Hepatocyte (in vitro differentiated cells): Measurements from ENCODE around the gene DSCAML1. TPM values are rescaled to one million over a fixed set of nuclear protein-coding genes. Genes with fewer than 3 reads are reported as not detected.

Source experiments
- DNase-seq: peaks from one replicate; pipeline ENCODE4 v3.0.0-alpha.2; 2016; ENCODE audit warnings: low spot score
- H2AFZ ChIP-seq: fragments of 200-600 bp; sonication (generic); 2 replicates; pipeline ENCODE4 v1.6.0; 2016; ENCODE audit warnings: antibody characterized with exemption, mild to moderate bottlenecking
- H3K27ac ChIP-seq: fragments of 200-600 bp; sonication (generic); 2 replicates; pipeline ENCODE4 v1.5.1; 2016; ENCODE audit warnings: mild to moderate bottlenecking
- H3K27me3 ChIP-seq: fragments of 200-600 bp; sonication (generic); 2 replicates; pipeline ENCODE4 v1.6.1; 2016
- H3K36me3 ChIP-seq: fragments of 200-600 bp; sonication (generic); replicated peaks from 2 replicates; pipeline ENCODE4 v1.5.1; 2016; ENCODE audit warnings: low read depth; ENCODE audit not compliant: insufficient read depth
- H3K4me1 ChIP-seq: fragments of 200-600 bp; sonication (generic); 2 replicates; pipeline ENCODE4 v1.5.1; 2016; ENCODE audit warnings: mild to moderate bottlenecking, moderate library complexity; ENCODE audit not compliant: insufficient read depth
- H3K4me2 ChIP-seq: fragments of 200-600 bp; sonication (generic); 2 replicates; pipeline ENCODE4 v1.6.0; 2016
- H3K4me3 ChIP-seq: fragments of 200-600 bp; sonication (generic); 2 replicates; pipeline ENCODE4 v1.5.1; 2016; ENCODE audit warnings: mild to moderate bottlenecking
- H3K79me2 ChIP-seq: fragments of 200-600 bp; sonication (generic); 2 replicates; pipeline ENCODE4 v1.6.0; 2017; ENCODE audit warnings: mild to moderate bottlenecking
- H3K9me2 ChIP-seq: fragments of 200-600 bp; sonication (generic); replicated peaks from 2 replicates; pipeline ENCODE4 v1.6.0; 2017; ENCODE audit warnings: mild to moderate bottlenecking; ENCODE audit not compliant: insufficient read depth
- H3K9me3 ChIP-seq: fragments of 200-600 bp; sonication (generic); 2 replicates; pipeline ENCODE4 v1.5.1; 2016; ENCODE audit warnings: low read depth, mild to moderate bottlenecking
- H4K20me1 ChIP-seq: fragments of 200-600 bp; sonication (generic); 2 replicates; pipeline ENCODE4 v1.6.0; 2016; ENCODE audit warnings: mild to moderate bottlenecking; ENCODE audit not compliant: insufficient read depth, poor library complexity, severe bottlenecking
- EZH2 ChIP-seq: fragments of 200-600 bp; sonication (generic); IDR thresholded peaks from 2 replicates; pipeline ENCODE4 v1.6.1; 2016; ENCODE audit warnings: antibody characterized with exemption, mild to moderate bottlenecking, borderline replicate concordance
- EZH2phosphoT487 ChIP-seq: fragments of 200-600 bp; sonication (generic); IDR thresholded peaks from one replicate; pipeline ENCODE4 v1.6.1; 2018; ENCODE audit warnings: antibody characterized with exemption, mild to moderate bottlenecking, low read depth, moderate library complexity; ENCODE audit not compliant: unreplicated experiment, severe bottlenecking
- WGBS: methylation state at CpG from one replicate; pipeline ENCODE4 v1.1.6; 2016; ENCODE audit warnings: low lambda C conversion rate; ENCODE audit errors: missing lambda C conversion rate; 5-methylcytosine and 5-hydroxymethylcytosine counted together
- polyA plus RNA-seq: library from polyadenylated mRNA; unstranded; fragments of >200 nt; fragmentation: Nextera tagmentation; extraction: Ambion mirVana; gene quantifications from 2 replicates; pipeline ENCODE4 v1.2.1, GENCODE V29; 2016
- total RNA-seq: library from RNA; depleted of rRNA; stranded (reverse); fragments of >200 nt; gene quantifications from 2 replicates; pipeline ENCODE4 v1.2.3, GENCODE V29; 2014
- TF ChIP-seq, protein P1 (sequence below): fragments of 200-600 bp; sonication (generic); IDR thresholded peaks from 2 replicates; pipeline ENCODE4 v1.5.1; 2016; ENCODE audit warnings: antibody characterized with exemption, mild to moderate bottlenecking; ENCODE audit not compliant: poor library complexity

DSCAML1 gene
- total and polyA plus RNA-seq, 2 experiments from 2014 or later, result 0.46 to 2.6 TPM

DNA sequence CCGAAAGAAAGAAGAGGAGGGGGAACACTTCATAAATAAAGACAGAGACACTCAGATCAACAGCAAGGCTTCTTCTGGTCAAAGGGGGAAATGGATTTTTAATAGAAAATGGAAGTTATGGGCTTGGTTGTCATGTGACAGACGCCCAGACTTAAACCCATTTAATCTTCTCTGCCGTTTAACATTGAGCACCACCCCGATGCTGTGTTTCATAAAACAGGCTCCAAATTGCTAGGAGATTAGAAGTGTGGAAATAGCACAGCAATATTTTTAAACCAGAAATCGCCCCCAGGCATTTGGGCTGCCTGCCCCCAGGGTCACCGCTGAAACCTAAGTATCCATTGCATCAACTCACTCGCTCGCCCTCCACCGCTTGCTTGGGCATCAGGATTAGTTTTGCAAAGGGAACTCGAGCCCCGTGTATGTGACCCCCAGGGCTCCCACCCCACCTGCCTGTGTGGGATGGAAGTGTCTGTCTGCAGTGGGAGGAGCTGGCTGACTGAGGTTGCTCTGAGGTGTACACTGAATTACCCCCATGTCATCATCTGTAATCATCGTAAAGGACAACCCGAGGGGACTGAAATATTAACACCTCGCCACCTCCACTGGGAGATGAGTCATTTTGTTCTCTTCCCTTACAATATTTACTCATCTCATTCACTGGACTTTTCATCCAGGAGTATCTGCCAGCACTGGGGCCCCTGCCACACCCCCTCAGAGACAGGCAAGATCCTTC, 10.7 kb downstream of the DSCAML1 start:
- Histone ChIP-seq H4K20me1 (no peaks in the 10 kb centered on the region), H3K4me3 (no peak overlapping the region), H2AFZ (no peak overlapping the region), H3K4me2 (peak overlapping the region; percentile 8), H3K79me2 (no peaks in the 10 kb centered on the region), H3K27ac (peak overlapping the region; percentile 63), H3K27me3 (peaks cover 20% of the 10 kb centered on the region), H3K9me2 (no peaks in the 10 kb centered on the region), H3K9me3 (no peaks in the 10 kb centered on the region), H3K4me1 (peaks cover 8% of the 10 kb centered on the region), H3K36me3 (no peaks in the 10 kb centered on the region)
- WGBS, result 52% methylated on average over 14 of the region's 14 CpGs
- peak; percentile 72 for DNase-seq
- TF ChIP-seq EZH2 (no peak), EZH2phosphoT487 (no peak)
- TF ChIP-seq, protein P1, sequence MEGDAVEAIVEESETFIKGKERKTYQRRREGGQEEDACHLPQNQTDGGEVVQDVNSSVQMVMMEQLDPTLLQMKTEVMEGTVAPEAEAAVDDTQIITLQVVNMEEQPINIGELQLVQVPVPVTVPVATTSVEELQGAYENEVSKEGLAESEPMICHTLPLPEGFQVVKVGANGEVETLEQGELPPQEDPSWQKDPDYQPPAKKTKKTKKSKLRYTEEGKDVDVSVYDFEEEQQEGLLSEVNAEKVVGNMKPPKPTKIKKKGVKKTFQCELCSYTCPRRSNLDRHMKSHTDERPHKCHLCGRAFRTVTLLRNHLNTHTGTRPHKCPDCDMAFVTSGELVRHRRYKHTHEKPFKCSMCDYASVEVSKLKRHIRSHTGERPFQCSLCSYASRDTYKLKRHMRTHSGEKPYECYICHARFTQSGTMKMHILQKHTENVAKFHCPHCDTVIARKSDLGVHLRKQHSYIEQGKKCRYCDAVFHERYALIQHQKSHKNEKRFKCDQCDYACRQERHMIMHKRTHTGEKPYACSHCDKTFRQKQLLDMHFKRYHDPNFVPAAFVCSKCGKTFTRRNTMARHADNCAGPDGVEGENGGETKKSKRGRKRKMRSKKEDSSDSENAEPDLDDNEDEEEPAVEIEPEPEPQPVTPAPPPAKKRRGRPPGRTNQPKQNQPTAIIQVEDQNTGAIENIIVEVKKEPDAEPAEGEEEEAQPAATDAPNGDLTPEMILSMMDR, result no peak

DNA sequence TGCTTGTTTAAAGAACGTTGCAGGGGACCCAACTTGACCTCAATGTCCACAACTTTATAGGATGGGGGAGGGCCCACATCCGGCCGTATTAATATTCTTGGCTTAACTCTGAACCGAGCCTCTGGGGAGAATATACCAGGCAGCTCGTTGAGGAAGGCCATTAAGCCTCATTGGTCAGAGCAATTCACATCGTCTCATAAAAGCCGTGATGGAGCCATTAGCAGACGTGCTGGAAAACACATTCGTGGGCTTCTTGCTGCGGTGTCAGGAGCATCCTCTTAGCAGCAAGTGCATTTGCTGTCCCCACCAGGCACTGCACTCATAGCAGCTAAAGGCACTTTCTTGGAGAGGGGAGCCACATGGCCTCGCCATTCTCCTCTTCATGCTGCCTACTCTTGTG, 14.9 kb downstream of the DSCAML1 start:
- H4K20me1 ChIP-seq, result no peaks in the 10 kb centered on the region
- no peak for TF ChIP-seq EZH2
- TF ChIP-seq, protein P1, result no peak
- TF ChIP-seq EZH2phosphoT487, result no peak
- no peak overlapping the region for H3K4me2 ChIP-seq
- no peaks in the 10 kb centered on the region for H3K9me2 ChIP-seq
- no peak overlapping the region for H2AFZ ChIP-seq
- no peaks in the 10 kb centered on the region for H3K36me3 ChIP-seq
- no peaks in the 10 kb centered on the region for H3K9me3 ChIP-seq
- peaks cover 34% of the 10 kb centered on the region for H3K27me3 ChIP-seq
- WGBS, result 56% methylated on average over 11 of the region's 11 CpGs
- peaks cover 8% of the 10 kb centered on the region for H3K4me1 ChIP-seq
- H3K4me3 ChIP-seq, result no peak overlapping the region
- no peak for DNase-seq
- H3K27ac ChIP-seq, result no peak overlapping the region
- H3K79me2 ChIP-seq, result no peaks in the 10 kb centered on the region

DNA sequence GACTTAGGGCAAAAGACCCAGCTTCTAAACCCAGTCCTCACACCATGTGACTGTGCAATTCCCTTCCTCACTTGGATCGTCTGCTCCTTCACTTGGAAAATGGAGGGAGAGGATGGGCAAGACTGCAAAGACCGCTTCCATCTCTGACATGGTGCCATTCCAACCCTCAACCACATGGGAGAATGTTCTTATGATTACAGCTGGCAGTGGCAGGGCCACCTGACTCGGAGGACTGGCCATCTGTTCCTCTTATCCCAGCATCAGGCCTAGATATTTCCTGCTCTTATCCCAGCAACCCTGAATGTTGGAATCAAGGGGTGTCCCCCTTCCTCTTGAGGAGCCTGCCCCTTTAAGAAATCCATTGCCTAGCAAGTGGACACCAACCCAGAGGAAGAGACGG, 15.4 kb downstream of the DSCAML1 start:
- Histone ChIP-seq H3K9me2 (no peaks in the 10 kb centered on the region), H3K27me3 (peaks cover 34% of the 10 kb centered on the region), H3K36me3 (no peaks in the 10 kb centered on the region), H4K20me1 (no peaks in the 10 kb centered on the region), H3K79me2 (no peaks in the 10 kb centered on the region), H3K4me2 (no peak overlapping the region), H3K9me3 (no peaks in the 10 kb centered on the region), H3K4me1 (peaks cover 4% of the 10 kb centered on the region), H2AFZ (no peak overlapping the region), H3K27ac (no peak overlapping the region), H3K4me3 (no peak overlapping the region)
- no peak for DNase-seq
- 82% methylated on average over 4 of the region's 4 CpGs for WGBS
- TF ChIP-seq EZH2phosphoT487, result no peak
- TF ChIP-seq, protein P1, result no peak
- TF ChIP-seq EZH2, result no peak

DNA sequence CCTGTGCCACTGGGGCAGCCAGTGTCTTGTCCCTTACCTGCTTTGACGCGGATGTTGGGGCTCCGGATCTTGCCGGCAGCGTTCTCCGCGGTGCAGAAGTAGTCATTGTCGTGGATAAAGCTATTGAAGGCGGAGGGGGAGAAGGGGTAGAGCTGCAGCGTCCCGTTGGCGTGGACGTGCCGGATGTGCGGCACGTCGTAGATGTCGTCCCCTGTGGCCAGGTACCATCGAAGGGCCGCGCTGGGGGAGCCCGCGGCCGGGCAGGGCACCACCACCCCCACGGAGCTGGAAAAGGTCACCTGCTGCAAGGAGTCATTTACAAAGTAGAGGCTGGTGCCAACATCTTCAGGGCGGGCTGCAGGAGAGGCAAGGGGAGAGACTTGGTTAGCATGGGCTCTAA, 16.6 kb downstream of the DSCAML1 start:
- H2AFZ ChIP-seq, result no peak overlapping the region
- H3K9me2 ChIP-seq, result no peaks in the 10 kb centered on the region
- no peak overlapping the region for H3K27ac ChIP-seq
- no peaks in the 10 kb centered on the region for H3K4me1 ChIP-seq
- no peak for DNase-seq
- H3K4me2 ChIP-seq, result no peak overlapping the region
- no peaks in the 10 kb centered on the region for H3K79me2 ChIP-seq
- WGBS, result 92% methylated on average over 26 of the region's 26 CpGs
- H3K4me3 ChIP-seq, result no peak overlapping the region
- TF ChIP-seq EZH2, result no peak
- TF ChIP-seq, protein P1, result no peak
- no peak for TF ChIP-seq EZH2phosphoT487
- H3K27me3 ChIP-seq, result peaks cover 40% of the 10 kb centered on the region
- H3K9me3 ChIP-seq, result no peaks in the 10 kb centered on the region
- H4K20me1 ChIP-seq, result no peaks in the 10 kb centered on the region
- no peaks in the 10 kb centered on the region for H3K36me3 ChIP-seq
